NCI-H2107 treated with DMSO at 0.1 percent for 48 hours (cell line): ENCODE data around the gene SCAMP4.
"Not testable (repeated sequence)": the region's sequence is repeated elsewhere in the genome, so short reads cannot be mapped to it uniquely, and the experiment has no call there.

Source experiments
- DNase-seq: peaks from one replicate; lab custom pipeline; 2025; ENCODE audit not compliant: unreplicated experiment; lab: John Stamatoyannopoulos, UW

SCAMP4 gene

GRCh38 chr19:1865172-1866010 lies 39.8 kb upstream of the SCAMP4 start:
- DNase-seq: no peak

GRCh38 chr19:1866693-1867348 lies 38.4 kb upstream of the SCAMP4 start:
- no peak for DNase-seq

GRCh38 chr19:1867349-1867724 lies 37.9 kb upstream of the SCAMP4 start:
- DNase-seq: no peak

- DNase-seq: no peak
Observed at GRCh38 chr19:1868971-1869370, 36.2 kb upstream of the SCAMP4 start.

GRCh38 chr19:1871140-1871597 lies 34.0 kb upstream of the SCAMP4 start:
- DNase-seq: no peak

- no peak for DNase-seq
Observed at GRCh38 chr19:1871630-1872029, 33.6 kb upstream of the SCAMP4 start.

GRCh38 chr19:1872807-1873523 lies 32.2 kb upstream of the SCAMP4 start:
- DNase-seq: no peak

- DNase-seq: no peak
Observed at GRCh38 chr19:1873524-1874473, 31.4 kb upstream of the SCAMP4 start.

GRCh38 chr19:1874554-1875185 lies 30.5 kb upstream of the SCAMP4 start:
- no peak for DNase-seq

- not testable (repeated sequence) for DNase-seq
Observed at GRCh38 chr19:1875265-1875645, 29.9 kb upstream of the SCAMP4 start.

- DNase-seq: peak; percentile 81
Observed at GRCh38 chr19:1875646-1876495, 29.3 kb upstream of the SCAMP4 start.

- DNase-seq: not testable (repeated sequence)
Observed at GRCh38 chr19:1876496-1877279, 28.5 kb upstream of the SCAMP4 start.

GRCh38 chr19:1877280-1877660 lies 27.9 kb upstream of the SCAMP4 start:
- DNase-seq: not testable (repeated sequence)

- DNase-seq: not testable (repeated sequence)
Observed at GRCh38 chr19:1878583-1878982, 26.6 kb upstream of the SCAMP4 start.

GRCh38 chr19:1879982-1880381 lies 25.2 kb upstream of the SCAMP4 start:
- DNase-seq: not testable (repeated sequence)

- no peak for DNase-seq
Observed at GRCh38 chr19:1880611-1881392, 24.4 kb upstream of the SCAMP4 start.

GRCh38 chr19:1881393-1882088 lies 23.7 kb upstream of the SCAMP4 start:
- not testable (repeated sequence) for DNase-seq
